Panc1 (cell line): ENCODE measurements around the gene TARS2. TPM values are rescaled to one million over a fixed set of nuclear protein-coding genes. Genes with fewer than 3 reads are reported as not detected.

Experiments used
- ATAC-seq: fragments of 200-7000 bp; cut with Tn5 transposase; 2 replicates; pipeline ENCODE4 v1.9.1; 2020; ENCODE audit warnings: mild to moderate bottlenecking, moderate library complexity
- BruUV-seq: library from RNA; stranded (reverse); fragments of 400-500 nt; replicated peaks from 2 replicates; lab custom pipeline; 2021; lab: Mats Ljungman, UMichigan
- CTCF ChIA-PET: fragments of 300-600 bp; sonication (Branson Sonifier 250); formaldehyde crosslinking; loops from one replicate; lab custom pipeline; 2022; ENCODE audit warnings: antibody characterized with exemption; lab: Charles Lee
- POLR2A ChIA-PET: fragments of 300-600 bp; sonication (Branson Sonifier 250); formaldehyde crosslinking; loops from one replicate; lab custom pipeline; 2022; ENCODE audit warnings: antibody characterized with exemption; lab: Charles Lee
- DNase-seq: peaks from one replicate; pipeline ENCODE4 v3.0.0-alpha.2; 2010; ENCODE audit warnings: low read depth, low spot score
- H3K27ac ChIP-seq: 2 replicates; pipeline ENCODE4 v1.5.1; 2011; ENCODE audit warnings: mild to moderate bottlenecking, low read length, inconsistent platforms
- H3K27me3 ChIP-seq: fragments of 200-500 bp; sonication (Bioruptor generic); 2 replicates; pipeline ENCODE4 v1.6.0; 2014; ENCODE audit warnings: low read length, inconsistent platforms; ENCODE audit not compliant: control insufficient read depth, insufficient read depth
- H3K36me3 ChIP-seq: fragments of 200-500 bp; sonication (Bioruptor generic); 2 replicates; pipeline ENCODE4 v1.5.1; 2014; ENCODE audit warnings: inconsistent platforms, mild to moderate bottlenecking, low read length, moderate library complexity; ENCODE audit not compliant: control insufficient read depth, insufficient read depth
- H3K4me1 ChIP-seq: 2 replicates; pipeline ENCODE4 v1.5.1; 2011; ENCODE audit warnings: inconsistent platforms, mild to moderate bottlenecking, low read length, moderate library complexity; ENCODE audit not compliant: control insufficient read depth, insufficient read depth
- H3K4me3 ChIP-seq, 2 experiments: 2 replicates each; pipeline ENCODE4 v1.5.1; 2011 to 2012; ENCODE audit warnings: low read depth in 2 of 2, low read length in 2 of 2, mild to moderate bottlenecking in 2 of 2, inconsistent platforms in 1 of 2, moderate library complexity in 1 of 2
- H3K9me3 ChIP-seq: fragments of 200-500 bp; sonication (Bioruptor generic); 2 replicates; pipeline ENCODE4 v1.5.1; 2014; ENCODE audit warnings: low read depth, mild to moderate bottlenecking, inconsistent platforms, low read length, moderate library complexity; ENCODE audit not compliant: control insufficient read depth, insufficient read depth
- POLR2AphosphoS5 ChIP-seq: IDR thresholded peaks from 2 replicates; pipeline ENCODE4 v1.6.1; 2012; ENCODE audit warnings: mild to moderate bottlenecking, low read depth, low read length, moderate library complexity
- SIN3A ChIP-seq: IDR thresholded peaks from 2 replicates; pipeline ENCODE4 v1.6.1; 2012; ENCODE audit warnings: low read depth, mild to moderate bottlenecking, low read length, moderate library complexity, borderline replicate concordance; ENCODE audit not compliant: insufficient read depth
- TCF7L2 ChIP-seq: IDR thresholded peaks from 2 replicates; pipeline ENCODE4 v1.6.1; 2011; ENCODE audit warnings: mild to moderate bottlenecking, low read depth, low read length, inconsistent platforms
- in situ Hi-C: cut with HindIII; loops from 2 replicates; pipeline ENCODE4 v1.10.0; 2016; ENCODE audit warnings: low sequenced_read_pairs, low pct_unique_long_range_greater_than_20kb
- intact Hi-C: fragments of 100-400 bp; cut with micrococcal nuclease; formaldehyde crosslinking; loops from one replicate; pipeline ENCODE4 v1.10.0; 2022; ENCODE audit not compliant: unreplicated experiment
- total RNA-seq: library from RNA; stranded (reverse); gene quantifications from one replicate; pipeline ENCODE4 v1.2.1, GENCODE V29; 2021; ENCODE audit not compliant: unreplicated experiment
- TF ChIP-seq, protein P1 (sequence below), 2 experiments: IDR thresholded peaks; 2 replicates each; pipeline ENCODE4 v1.6.1; 2011 to 2012; ENCODE audit warnings: low read depth in 2 of 2, control low read depth in 1 of 2, low read length in 1 of 2, mild to moderate bottlenecking in 1 of 2, moderate library complexity in 1 of 2; ENCODE audit not compliant: insufficient read depth in 1 of 2
- TF ChIP-seq, protein P2 (sequence below): fragments of 450-650 bp; IDR thresholded peaks from 2 replicates; pipeline ENCODE4 v1.5.1; 2017; ENCODE audit warnings: mild to moderate bottlenecking

The TARS2 gene
- total RNA-seq, 1 experiment from 2014 or later: 28.2 TPM

DNA sequence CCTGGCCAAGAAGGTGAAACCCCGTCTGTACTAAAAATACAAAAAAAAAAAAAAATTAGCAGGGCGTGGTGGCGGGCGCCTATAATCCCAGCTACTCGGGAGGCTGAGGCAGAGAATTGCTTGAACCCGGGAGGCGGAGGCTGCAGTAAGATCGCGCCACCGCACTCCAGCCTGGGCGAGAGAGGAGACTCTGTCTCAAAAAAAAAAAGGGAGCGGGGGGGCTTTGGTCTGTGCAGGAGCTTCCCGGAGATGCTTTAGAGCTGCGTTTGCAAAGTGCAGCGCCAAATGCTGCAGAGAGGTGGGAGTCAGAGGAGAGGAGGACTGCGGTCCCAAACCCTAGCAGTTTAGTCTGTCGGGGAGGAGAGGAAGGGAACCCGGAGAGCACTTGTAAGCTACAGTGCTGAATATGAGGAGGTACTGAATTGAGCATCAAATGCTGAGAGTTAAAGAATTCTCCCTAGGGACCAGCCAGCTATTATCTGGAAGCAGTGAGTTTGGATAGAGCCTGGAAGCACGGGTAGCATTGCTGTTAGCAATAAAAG lies 28.9 kb downstream of the TARS2 start:
- intact Hi-C loops: no loop called here

DNA sequence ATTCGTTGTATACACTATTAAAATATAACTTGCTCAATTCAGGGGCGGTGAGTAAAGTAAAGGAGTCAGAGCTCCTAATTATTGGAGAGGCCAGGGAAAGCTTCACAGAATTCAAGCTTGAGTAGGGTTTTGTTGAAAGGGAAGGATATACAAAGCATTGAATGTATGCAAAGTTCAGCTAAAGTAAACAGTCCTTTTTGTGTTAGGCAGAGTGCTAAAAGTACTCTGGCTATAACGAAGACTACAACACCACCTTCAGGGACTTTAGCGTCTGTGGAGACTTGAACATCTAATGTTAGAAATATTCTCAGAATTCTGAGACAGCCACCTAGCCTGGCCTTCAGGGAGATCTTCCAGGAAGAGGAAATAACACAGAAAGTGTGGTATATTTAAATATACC lies 29.4 kb downstream of the TARS2 start:
- H3K4me1 ChIP-seq: no peaks in the 10 kb centered on the region
- CTCF ChIA-PET: interaction anchor here (1.3 kb wide), 1 partner anchor 11 kb away, joined by 4 read pairs; no protein-coding TSS in a partner anchor
- no peak overlapping the region; the same call in 1 of the 2 replicates for H3K27ac ChIP-seq
- no peak for DNase-seq
- TF ChIP-seq, protein P1, sequence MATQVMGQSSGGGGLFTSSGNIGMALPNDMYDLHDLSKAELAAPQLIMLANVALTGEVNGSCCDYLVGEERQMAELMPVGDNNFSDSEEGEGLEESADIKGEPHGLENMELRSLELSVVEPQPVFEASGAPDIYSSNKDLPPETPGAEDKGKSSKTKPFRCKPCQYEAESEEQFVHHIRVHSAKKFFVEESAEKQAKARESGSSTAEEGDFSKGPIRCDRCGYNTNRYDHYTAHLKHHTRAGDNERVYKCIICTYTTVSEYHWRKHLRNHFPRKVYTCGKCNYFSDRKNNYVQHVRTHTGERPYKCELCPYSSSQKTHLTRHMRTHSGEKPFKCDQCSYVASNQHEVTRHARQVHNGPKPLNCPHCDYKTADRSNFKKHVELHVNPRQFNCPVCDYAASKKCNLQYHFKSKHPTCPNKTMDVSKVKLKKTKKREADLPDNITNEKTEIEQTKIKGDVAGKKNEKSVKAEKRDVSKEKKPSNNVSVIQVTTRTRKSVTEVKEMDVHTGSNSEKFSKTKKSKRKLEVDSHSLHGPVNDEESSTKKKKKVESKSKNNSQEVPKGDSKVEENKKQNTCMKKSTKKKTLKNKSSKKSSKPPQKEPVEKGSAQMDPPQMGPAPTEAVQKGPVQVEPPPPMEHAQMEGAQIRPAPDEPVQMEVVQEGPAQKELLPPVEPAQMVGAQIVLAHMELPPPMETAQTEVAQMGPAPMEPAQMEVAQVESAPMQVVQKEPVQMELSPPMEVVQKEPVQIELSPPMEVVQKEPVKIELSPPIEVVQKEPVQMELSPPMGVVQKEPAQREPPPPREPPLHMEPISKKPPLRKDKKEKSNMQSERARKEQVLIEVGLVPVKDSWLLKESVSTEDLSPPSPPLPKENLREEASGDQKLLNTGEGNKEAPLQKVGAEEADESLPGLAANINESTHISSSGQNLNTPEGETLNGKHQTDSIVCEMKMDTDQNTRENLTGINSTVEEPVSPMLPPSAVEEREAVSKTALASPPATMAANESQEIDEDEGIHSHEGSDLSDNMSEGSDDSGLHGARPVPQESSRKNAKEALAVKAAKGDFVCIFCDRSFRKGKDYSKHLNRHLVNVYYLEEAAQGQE (IDR thresholded peaks at IDR 0.05; ENCODE audit: insufficient read depth in 1 of 2, low read depth in 2 of 2, low read length in 1 of 2): no peak
- TF ChIP-seq TCF7L2 (no peak), POLR2AphosphoS5 (no peak), SIN3A (no peak)
- TF ChIP-seq, protein P2, sequence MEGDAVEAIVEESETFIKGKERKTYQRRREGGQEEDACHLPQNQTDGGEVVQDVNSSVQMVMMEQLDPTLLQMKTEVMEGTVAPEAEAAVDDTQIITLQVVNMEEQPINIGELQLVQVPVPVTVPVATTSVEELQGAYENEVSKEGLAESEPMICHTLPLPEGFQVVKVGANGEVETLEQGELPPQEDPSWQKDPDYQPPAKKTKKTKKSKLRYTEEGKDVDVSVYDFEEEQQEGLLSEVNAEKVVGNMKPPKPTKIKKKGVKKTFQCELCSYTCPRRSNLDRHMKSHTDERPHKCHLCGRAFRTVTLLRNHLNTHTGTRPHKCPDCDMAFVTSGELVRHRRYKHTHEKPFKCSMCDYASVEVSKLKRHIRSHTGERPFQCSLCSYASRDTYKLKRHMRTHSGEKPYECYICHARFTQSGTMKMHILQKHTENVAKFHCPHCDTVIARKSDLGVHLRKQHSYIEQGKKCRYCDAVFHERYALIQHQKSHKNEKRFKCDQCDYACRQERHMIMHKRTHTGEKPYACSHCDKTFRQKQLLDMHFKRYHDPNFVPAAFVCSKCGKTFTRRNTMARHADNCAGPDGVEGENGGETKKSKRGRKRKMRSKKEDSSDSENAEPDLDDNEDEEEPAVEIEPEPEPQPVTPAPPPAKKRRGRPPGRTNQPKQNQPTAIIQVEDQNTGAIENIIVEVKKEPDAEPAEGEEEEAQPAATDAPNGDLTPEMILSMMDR: no peak
- peak overlapping the region; percentile 66 to 74 for H3K4me3 ChIP-seq
- H3K36me3 ChIP-seq: no peaks in the 10 kb centered on the region
- POLR2A ChIA-PET: no interaction called here
- in situ Hi-C loops (no loop called here), intact Hi-C loops (no loop called here)
- no peaks in the 10 kb centered on the region for H3K9me3 ChIP-seq
- H3K27me3 ChIP-seq: no peaks in the 10 kb centered on the region
- ATAC-seq: no peak
- BruUV-seq: TSS peak; percentile 73

More for the DNA sequence above, 28.9 kb downstream of the TARS2 start:
- no peaks in the 10 kb centered on the region for H3K4me1 ChIP-seq
- no peaks in the 10 kb centered on the region for H3K9me3 ChIP-seq
- POLR2A ChIA-PET: interaction anchor here (0.5 to 0.7 kb wide), 3 partner anchors 19 to 268 kb away, joined by 3 to 10 read pairs (median 6); partner anchors contain the start of gene RPRD2
- CTCF ChIA-PET: interaction anchor here (0.5 to 1.3 kb wide), 7 partner anchors 11 to 738 kb away, joined by 4 to 6 read pairs (median 4); partner anchors contain the start of gene PSMD4
- TF ChIP-seq TCF7L2: no peak
- 0 out of 2 replicates have a peak, but pooled peaks have one; percentile 47 for TF ChIP-seq SIN3A
- peak; percentile 33; the same call in 1 of the 2 replicates for ATAC-seq
- no peaks in the 10 kb centered on the region for H3K27me3 ChIP-seq
- no peak for DNase-seq
- in situ Hi-C loops: no loop called here
- peak overlapping the region; percentile 63 for H3K27ac ChIP-seq
- BruUV-seq: no TSS peak
- H3K4me3 ChIP-seq: peak overlapping the region; percentile 66 to 74
- no peaks in the 10 kb centered on the region for H3K36me3 ChIP-seq
